Measurements from ENCODE around the gene CKAP2L. TPM values are rescaled to one million over a fixed set of nuclear protein-coding genes. Genes with fewer than 3 reads are reported as not detected.

Gene CKAP2L
- total RNA-seq, 1 donor from 2014 or later = 2.4 TPM

DNA sequence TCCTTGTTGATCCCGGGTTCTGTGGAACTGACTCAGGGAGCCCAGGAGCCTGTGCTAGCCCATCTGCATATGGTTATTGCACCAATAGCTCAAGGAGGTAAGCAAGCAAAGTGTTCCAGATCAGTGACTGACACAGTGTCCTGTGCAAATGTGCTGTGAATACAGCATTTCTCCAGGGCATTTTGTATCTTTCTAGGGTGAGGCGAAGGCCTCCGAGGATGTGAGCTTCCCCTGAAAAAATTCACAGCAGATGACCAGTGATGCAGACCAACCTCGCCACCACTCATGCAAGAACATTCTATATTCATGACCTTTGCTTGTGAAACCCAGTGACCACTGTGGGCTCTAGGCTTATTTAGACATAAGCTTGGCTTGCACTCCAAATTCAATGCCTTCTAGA lies 58.8 kb downstream of the CKAP2L start:
- no peak for DNase-seq

DNA sequence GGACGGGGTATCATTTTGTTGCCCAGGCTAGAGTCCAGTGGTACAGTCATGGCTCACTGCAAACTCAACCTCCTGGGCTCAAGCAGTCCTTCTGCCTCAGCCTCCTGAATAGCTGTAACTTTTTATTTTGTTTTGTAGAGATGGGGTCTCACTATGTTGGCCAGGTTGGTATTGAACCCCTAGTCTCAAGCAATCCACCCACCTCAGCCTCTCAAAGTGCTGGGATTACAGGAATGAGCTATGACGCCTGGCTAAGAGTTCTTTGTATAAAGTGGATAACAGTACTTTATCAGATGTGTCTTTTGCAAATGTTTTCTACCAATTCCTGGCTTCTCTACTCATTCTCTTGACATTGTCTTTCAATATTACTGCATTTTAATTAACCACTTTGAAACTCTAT lies 60.7 kb downstream of the CKAP2L start:
- DNase-seq = no peak

GRCh38 chr2:112701052-112701451 lies 63.4 kb downstream of the CKAP2L start:
- no peak for DNase-seq

DNA sequence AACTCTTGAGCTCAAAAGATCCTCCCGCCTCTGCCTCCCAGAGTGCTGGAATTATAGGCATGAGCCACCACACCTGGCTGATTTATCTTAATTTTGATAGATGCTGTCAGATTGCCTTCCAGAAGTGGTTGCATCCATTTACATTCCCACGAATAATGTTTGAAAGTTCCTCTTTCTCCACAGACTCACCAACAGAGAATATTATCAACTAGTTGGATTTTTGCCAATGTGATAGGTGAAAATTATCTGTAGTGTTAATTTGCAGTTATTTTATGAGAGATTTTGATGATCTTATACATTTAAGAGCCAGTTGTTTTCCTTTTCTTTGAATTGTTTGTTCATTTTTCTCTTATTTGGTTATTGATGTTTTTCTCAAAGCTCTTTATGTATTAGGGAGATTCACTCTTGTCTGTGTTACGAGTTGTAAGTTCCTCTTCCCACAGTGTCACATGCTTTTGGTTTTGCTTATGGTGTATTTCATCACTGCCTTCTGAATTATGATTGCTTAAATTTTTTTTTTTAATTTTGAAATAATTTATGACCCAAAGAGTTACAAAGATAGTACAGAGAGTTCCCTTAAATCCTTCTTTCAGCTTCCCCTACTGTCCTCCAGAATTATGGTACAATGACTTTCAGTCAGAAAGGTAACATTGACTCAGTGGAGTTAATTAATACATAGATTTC lies 64.3 kb downstream of the CKAP2L start:
- DNase-seq = no peak

GRCh38 chr2:112698834-112699515 lies 65.4 kb downstream of the CKAP2L start:
- no peak for DNase-seq

DNA sequence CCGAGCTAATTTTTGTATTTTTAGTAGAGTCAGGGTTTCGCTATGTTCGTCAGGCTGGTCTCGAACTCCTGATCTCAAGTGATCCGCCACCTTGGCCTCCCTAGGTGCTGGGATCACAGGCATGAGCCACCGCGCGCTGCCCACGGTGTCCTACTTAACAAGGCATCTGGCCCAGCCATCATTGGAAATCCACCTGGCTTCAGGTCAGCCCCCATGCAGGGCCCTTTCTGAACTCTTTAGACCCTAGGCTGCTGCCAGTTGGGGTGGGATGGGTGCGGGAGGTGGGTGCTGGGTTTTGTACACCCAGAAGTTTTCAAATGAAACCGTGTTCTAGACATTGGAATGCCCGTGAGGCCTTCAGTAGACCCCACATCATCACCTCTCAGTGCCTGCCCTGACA lies 70.2 kb downstream of the CKAP2L start:
- DNase-seq = no peak

GRCh38 chr2:112693596-112693995 lies 70.8 kb downstream of the CKAP2L start:
- DNase-seq = no peak

DNA sequence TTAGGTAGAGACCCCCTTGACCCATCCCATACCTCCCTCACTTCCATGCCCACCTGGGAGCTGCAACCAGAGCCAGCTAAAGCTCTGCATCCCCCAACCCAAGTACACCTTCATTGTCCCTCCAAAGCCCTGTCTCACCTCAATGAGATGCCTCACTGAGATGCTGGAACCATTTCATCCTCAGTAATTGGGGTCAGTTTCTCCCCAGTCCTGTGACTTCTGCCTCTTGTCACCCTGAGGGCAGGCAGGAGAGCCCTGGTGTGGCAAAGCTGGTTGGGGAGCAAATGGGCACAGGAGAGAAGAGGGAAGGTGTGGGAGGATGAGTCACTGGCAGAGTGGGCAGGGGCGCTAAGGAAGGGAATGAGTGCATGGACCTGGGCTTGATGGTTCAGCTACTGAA lies 71.5 kb downstream of the CKAP2L start:
- no peak for DNase-seq

GRCh38 chr2:112692495-112692911 lies 71.9 kb downstream of the CKAP2L start:
- DNase-seq = peak; percentile 85

DNA sequence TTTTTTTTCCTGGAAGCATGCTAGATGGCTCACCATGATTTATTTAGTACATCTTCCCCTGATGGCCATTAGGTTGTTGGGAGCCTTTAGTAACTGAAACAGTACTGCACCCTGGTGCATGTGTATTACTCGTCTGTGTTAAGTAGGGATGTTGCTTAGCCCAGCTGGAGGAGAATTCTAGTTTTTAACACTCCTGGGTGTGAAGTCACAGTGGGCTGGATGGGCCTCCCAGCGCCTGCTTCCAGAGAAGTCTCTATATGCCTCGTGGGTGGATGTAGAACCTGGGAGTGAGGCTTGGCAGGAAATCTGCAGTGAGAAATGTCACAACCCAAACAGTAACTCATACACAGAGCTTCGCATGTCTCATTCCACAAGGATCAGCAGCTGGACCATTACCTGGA lies 72.5 kb downstream of the CKAP2L start:
- no peak for DNase-seq

- peak; percentile 79 for DNase-seq
Observed at GRCh38 chr2:112690853-112691401, 73.5 kb downstream of the CKAP2L start.

- peak; percentile 46 for DNase-seq
Observed at GRCh38 chr2:112688086-112688880, 76.1 kb downstream of the CKAP2L start.

GRCh38 chr2:112687522-112687921 lies 76.9 kb downstream of the CKAP2L start:
- no peak for DNase-seq

Other genes starting within 250 kb of the CKAP2L start
- 16.8 and 22.0 TPM in 2 replicates for gene POLR1B, start 222.1 kb downstream of the CKAP2L start, total RNA-seq
- 3.4 and 5.6 TPM in 2 replicates for gene CHCHD5, start 180.0 kb downstream of the CKAP2L start, total RNA-seq
- 31.1 and 75.5 TPM in 2 replicates for gene SLC20A1, start 118.7 kb downstream of the CKAP2L start, total RNA-seq
- gene NT5DC4, start 43.6 kb downstream of the CKAP2L start, total RNA-seq = not detected in 2 replicates
- gene IL1A, start 19.9 kb upstream of the CKAP2L start, total RNA-seq = under 0.01 and 0.19 TPM in 2 replicates
- gene IL1B, start 72.2 kb upstream of the CKAP2L start, total RNA-seq = 0.14 and 0.17 TPM in 2 replicates
- gene IL37, start 146.6 kb upstream of the CKAP2L start, total RNA-seq = not detected in 2 replicates
- gene IL36G, start 213.4 kb upstream of the CKAP2L start, total RNA-seq = not detected in 2 replicates
- gene IL36A, start 240.8 kb upstream of the CKAP2L start, total RNA-seq = not detected in 2 replicates

Measured in dermis blood vessel endothelial cell (primary cell).